ENCODE measurements around the gene PERM1. TPM values are rescaled to one million over a fixed set of nuclear protein-coding genes. Genes with fewer than 3 reads are reported as not detected.
A peak's percentile ranks its signal among the peaks of the same experiment; 100 is the strongest.

Gene PERM1
- total and polyA plus RNA-seq, 2 of the 13 experiments (the other 11 are each of a cell fraction or from before 2014, with no cell fraction given): 0.04 to 0.29 TPM

- TF ChIP-seq ZNF354B (CRISPR knock-in tag; IDR thresholded peaks at IDR 0.05) (no peak), ZNF552 (CRISPR knock-in tag; IDR thresholded peaks at IDR 0.05; ENCODE audit: borderline replicate concordance) (no peak), ZNF784 (CRISPR knock-in tag; IDR thresholded peaks at IDR 0.05; ENCODE audit: borderline replicate concordance) (no peak; the same call in 1 of the 2 replicates), TSC22D2 (CRISPR knock-in tag; IDR thresholded peaks at IDR 0.05; ENCODE audit: borderline replicate concordance) (no peak), PHF8 (CRISPR knock-in tag; IDR thresholded peaks at IDR 0.05) (no peak), SIN3A (IDR thresholded peaks at IDR 0.05; ENCODE audit: borderline replicate concordance, low read depth, low read length) (0 out of 2 replicates have a peak, but pooled peaks have one; percentile 22), NCOR1 (IDR thresholded peaks at IDR 0.05; ENCODE audit: borderline replicate concordance, low read length) (no peak), ZNF124 (CRISPR knock-in tag; IDR thresholded peaks at IDR 0.05) (no peak), ZBTB38 (CRISPR knock-in tag; IDR thresholded peaks at IDR 0.05) (no peak), SUZ12 (IDR thresholded peaks at IDR 0.05; ENCODE audit: low read depth, low read length) (no peak), ZNF24 (IDR thresholded peaks at IDR 0.05) (no peak), ZNF747 (CRISPR knock-in tag; IDR thresholded peaks at IDR 0.05; ENCODE audit: borderline replicate concordance) (no peak), ZNF205 (CRISPR knock-in tag; IDR thresholded peaks at IDR 0.05) (0 out of 2 replicates have a peak, but pooled peaks have one; percentile 3), ZBTB7B (CRISPR knock-in tag; IDR thresholded peaks at IDR 0.05) (no peak), FLYWCH1 (CRISPR knock-in tag; IDR thresholded peaks at IDR 0.05) (0 out of 2 replicates have a peak, but pooled peaks have one; percentile 40), ZNF704 (CRISPR knock-in tag; IDR thresholded peaks at IDR 0.05; ENCODE audit: borderline replicate concordance) (0 out of 2 replicates have a peak, but pooled peaks have one; percentile 18), MTF1 (CRISPR knock-in tag; IDR thresholded peaks at IDR 0.05) (no peak), ZNF775 (CRISPR knock-in tag; IDR thresholded peaks at IDR 0.05; ENCODE audit: borderline replicate concordance) (no peak), ZSCAN9 (CRISPR knock-in tag; IDR thresholded peaks at IDR 0.05; ENCODE audit: borderline replicate concordance) (no peak), JUN (CRISPR knock-in tag; IDR thresholded peaks at IDR 0.05) (peak; percentile 5; the same call in 1 of the 2 replicates), ZNF138 (CRISPR knock-in tag; IDR thresholded peaks at IDR 0.05; ENCODE audit: low read depth) (0 out of 2 replicates have a peak, but pooled peaks have one; percentile 7), POLR2A (IDR thresholded peaks at IDR 0.05; ENCODE audit: insufficient read depth in 1 of 2, low read depth in 2 of 2, low read length in 2 of 2) (no peak; a peak in 1 of 4 replicates), ZNF713 (CRISPR knock-in tag; IDR thresholded peaks at IDR 0.05) (no peak), SNRNP70 (IDR thresholded peaks at IDR 0.05; ENCODE audit: low read depth, low read length) (no peak)
- TF ChIP-seq, protein P1, sequence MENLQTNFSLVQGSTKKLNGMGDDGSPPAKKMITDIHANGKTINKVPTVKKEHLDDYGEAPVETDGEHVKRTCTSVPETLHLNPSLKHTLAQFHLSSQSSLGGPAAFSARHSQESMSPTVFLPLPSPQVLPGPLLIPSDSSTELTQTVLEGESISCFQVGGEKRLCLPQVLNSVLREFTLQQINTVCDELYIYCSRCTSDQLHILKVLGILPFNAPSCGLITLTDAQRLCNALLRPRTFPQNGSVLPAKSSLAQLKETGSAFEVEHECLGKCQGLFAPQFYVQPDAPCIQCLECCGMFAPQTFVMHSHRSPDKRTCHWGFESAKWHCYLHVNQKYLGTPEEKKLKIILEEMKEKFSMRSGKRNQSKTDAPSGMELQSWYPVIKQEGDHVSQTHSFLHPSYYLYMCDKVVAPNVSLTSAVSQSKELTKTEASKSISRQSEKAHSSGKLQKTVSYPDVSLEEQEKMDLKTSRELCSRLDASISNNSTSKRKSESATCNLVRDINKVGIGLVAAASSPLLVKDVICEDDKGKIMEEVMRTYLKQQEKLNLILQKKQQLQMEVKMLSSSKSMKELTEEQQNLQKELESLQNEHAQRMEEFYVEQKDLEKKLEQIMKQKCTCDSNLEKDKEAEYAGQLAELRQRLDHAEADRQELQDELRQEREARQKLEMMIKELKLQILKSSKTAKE (CRISPR knock-in tag; IDR thresholded peaks at IDR 0.05; ENCODE audit: borderline replicate concordance): no peak
- TF ChIP-seq, protein P2, sequence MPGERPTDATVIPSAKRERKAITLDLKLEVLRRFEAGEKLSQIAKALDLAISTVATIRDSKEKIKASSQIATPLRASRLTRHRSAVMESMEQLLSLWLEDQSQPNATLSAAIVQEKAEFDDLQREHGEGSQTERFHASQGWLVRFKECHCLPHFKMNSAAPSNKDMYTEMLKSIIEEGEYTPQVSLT (CRISPR knock-in tag; IDR thresholded peaks at IDR 0.05; ENCODE audit: borderline replicate concordance, low read depth): no peak
Measured at GRCh38 chr1:999725-1000356, 17.9 kb upstream of the PERM1 start, which contains the start of gene HES4 (continued).
